ENCODE data around the gene EZH2.

The EZH2 gene

DNA sequence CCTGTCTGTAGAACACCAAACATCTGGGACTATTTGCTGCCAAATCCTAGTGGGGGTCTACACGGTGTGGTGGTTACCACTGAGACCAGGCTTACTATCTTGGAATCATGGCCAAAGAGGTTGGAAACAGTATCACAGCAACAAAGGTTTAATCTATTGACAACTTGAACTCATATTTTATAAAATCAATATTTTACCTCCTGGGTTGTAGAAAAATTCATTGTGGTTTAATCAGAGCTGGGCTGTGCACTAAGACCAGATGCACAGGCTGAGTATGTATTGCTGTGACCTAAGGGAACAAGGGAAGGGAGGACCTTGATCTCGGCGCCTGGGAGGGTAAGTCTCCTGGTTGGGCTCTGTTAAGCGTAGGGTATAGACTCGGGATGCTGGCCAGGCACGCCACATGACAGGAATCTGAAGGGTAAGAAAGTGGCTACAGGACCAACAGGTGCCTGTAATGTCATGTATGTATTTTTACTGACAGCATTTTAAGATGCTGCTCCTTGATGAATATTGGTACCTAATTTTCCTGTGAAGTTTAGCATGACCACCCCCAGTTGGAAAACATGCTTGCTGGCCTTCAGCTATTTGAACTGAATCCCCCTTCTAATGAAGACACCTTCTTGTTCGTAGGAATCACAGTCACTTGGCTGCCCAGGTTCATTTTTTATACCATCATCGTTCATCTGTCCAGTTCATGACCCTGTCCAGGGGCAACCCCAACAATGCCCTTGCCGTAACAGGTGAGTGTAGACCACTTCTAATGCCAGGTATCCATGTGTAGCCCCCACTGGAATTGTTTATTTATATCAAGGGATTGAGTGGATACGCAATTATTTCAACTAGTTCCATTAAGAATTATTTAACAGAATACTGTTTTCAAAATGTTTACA lies 79.5 kb downstream of the EZH2 start:
- DNase-seq, result no peak

DNA sequence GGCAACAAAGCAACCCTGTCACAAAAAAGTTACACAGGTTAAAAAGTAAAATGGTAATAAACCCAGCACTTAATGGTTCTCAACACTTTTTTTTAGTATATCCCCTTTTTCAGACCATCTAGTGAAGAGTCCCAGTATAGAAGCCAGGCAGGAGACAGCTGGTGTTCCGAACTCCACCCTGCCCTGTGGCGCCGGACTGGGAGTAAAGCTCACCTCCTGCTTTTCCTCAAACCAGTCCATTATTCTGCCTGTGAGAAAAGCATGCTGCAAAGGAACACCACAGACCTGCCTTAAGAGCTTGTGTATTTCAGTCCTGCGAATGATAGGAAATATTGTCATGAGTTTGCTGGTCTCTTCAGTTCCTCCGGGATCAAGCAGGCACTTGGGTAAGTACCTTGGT lies 81.0 kb downstream of the EZH2 start:
- no peak for DNase-seq

DNA sequence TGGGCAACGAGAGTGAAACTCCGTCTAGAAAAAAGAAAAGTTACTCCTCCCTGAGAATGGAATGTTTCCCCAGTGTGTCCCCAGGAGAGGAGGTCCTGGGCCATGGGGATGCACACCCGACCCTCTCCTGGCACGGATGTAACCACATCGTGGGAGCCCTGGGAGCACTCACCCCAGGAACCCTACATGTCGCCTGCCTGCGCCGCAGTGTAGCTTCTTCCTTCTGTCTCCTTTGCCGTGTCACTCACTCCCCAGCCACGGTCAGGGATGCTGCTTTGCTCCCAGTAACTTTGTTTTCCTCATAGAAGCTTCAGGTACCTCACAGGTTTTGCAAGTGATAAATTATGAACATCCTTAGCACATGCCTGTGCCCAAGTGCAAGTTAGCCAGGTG lies 82.0 kb downstream of the EZH2 start:
- DNase-seq, result no peak

DNA sequence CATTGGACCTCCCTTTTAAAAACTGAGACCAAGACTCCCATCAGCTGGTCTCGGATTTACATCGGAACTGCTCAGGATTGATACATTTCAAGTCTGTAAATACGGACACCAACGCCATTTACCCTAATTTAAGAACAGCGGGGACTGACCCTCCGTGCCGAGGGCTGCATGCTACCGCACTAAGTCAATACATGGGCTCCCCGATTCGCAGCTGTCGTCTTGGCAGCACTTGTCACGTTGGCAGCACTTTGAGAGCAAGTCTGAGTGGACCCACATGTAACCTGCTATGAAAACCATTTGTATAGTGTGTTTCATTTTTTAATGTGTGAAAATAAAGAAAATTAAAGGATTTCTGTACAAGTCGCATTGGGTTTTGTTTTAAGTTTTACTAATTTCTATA lies 83.4 kb downstream of the EZH2 start:
- DNase-seq, result no peak

DNA sequence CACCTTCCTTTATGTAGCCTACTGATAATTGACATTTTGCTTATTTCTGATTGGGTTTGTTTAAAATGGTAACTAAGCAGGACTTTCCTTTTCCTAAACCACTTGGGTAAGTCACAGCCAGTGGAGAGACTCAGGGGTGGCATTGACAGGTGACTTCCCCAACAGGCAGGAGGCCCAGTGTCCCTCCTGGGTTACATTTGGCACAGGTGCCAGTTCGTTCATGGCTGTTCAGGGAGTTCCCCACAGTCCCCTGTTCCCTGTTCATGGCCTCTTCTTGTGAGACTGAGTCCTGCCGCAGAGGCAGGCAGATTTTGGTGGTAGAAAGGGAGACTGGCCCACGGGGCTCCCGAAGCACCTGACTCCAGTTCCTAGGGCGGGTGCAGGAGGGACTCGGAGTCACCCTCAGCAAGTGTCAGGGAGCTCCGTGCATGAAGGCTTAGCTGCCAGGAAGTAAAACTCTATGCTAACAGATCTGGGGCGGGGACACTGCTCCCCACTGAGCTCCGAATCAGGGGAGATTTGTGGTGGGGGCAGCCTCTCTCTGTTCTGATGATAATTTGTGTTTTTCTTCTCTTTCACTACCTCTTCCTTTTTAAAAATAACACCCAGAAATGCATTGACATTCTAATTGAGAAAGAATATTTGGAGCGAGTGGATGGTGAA lies 84.1 kb downstream of the EZH2 start:
- DNase-seq, result no peak

DNA sequence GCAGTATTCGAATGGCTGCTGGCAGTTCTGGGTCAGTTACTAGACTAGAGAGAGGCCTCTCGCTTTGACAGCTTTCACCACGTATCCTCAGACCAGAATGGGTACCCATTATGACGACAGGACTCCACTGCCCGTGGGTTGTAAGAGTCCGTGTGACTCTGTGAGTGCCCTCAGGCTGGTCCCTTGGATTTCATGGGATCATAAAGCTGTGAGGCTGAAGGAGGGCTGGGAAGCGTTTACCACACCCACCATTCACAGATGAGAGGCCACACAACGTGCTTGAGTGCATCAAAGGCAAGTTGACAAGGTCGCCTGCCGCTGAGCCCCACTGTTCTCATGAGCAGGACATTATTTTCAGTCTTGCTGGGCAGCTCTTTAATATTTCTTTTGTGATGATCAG lies 87.2 kb downstream of the EZH2 start:
- DNase-seq, result no peak

DNA sequence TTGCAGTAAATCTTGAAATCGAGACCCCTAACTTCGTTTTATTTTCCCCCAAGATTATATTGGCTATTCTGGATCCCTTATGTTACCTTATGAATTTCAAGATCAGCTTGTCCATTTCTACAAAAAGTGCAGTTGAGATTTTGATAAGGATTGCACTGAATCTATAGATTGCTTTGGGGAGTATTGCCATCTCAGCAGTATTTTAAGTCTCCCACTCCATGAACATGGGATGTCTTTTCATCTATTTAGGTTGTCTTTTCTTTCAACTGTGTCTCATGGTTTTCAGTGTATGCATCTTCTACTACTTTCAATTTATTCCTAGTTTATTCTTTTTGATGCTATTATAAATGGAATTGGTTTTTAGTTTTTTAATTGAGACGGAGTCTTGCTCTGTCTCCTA lies 89.6 kb downstream of the EZH2 start:
- no peak for DNase-seq

DNA sequence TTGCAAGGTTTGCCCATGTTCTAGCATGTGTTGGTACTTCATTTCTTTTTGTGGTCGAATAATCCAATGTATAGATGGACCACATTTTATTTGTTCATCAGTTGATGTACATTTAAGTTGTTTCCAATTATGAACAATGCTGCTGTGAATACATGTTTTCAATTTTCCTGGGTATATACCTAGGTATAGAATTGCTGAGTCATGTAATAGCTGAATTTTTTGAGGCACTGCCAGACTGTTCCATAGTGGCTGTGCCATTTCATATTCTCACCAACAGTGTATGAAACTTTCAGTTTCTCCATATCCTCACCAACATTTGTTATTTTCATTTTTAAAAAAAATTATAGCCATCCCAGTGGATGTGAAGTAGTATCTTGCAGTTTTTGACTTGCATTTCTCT lies 90.5 kb downstream of the EZH2 start:
- DNase-seq, result no peak

DNA sequence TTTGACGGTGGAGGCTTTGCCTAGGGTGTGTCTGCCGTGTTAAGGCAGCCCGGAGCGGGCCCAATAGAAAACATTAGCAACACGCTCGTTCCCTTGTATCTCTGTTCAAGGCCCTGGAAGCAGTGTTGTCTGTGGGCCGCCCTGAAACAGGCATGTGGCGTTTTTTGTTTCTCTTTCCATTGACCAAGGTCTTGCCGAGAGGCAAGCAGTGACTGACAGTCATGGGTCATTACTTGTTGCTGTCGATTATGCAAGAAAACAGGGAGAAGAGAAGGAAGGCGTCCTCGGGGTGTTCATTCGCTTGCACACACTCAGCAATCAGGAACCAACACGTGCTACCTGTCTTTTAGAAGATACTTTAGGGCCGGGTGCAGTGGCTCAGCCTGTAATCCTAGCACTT lies 92.5 kb downstream of the EZH2 start:
- no peak for DNase-seq

DNA sequence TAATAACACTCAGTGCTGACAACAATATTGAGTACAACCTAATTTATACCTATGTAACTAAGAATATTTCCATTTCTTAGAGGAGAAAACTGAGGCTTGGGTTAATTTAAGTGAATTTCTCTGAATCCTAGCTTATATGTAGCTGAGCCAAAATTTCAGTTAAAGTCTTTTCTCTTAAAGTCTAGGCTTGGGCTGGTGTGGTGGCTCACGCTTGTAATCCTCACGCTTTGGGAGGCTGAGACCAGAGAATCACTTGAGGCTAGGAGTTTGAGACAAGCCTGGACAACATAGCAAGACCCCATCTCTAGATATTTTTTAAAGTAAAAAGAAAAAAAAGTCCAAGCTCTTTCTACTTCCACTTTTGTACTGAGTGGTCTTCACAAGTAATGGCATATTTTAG lies 93.2 kb downstream of the EZH2 start:
- DNase-seq, result no peak

DNA sequence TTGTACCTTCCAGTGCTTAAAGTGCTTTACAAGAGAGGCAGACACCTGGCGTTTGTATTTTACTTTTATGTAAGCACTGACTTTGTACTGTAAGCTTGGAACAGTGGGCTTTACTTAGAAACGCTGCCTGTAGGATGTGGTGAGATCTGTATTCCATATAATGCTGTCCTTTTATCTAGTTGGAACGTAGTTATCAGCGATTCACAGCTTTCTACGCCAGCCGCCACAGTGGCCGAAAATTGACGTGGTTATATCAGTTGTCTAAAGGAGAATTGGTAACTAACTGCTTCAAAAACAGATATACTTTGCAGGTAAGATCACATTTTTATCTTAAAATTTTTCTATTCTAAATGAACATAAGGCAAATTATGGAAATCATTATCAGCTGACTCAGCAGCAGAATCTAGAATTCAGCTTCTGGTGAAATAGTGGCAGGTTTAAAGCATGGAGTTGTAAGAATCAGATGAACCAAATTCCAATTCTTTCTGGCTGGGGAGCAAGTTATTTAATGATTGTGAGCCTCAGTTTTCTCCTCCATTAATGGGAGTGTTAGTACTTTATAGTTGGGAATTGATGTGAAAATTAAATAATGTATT lies 93.9 kb downstream of the EZH2 start:
- DNase-seq, result no peak

DNA sequence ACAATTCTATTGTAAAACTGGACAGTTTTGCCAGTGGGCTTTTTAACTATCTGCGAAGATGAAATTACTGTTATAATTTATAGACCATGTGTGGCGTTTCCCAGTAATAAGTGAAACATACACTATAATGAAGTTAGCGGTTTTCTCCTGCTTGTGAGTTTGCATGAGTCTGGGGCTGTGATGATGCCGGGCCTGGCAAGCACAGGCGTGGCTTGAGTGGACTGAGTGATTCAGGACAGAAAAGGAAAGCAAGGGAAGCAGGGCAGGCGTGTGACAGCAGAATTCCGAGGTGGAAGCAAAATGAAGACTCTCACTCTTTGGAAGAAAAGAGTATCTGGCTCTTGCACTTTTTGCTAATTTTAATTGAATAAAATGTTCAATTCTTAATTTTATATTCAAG lies 94.9 kb downstream of the EZH2 start:
- DNase-seq, result no peak

DNA sequence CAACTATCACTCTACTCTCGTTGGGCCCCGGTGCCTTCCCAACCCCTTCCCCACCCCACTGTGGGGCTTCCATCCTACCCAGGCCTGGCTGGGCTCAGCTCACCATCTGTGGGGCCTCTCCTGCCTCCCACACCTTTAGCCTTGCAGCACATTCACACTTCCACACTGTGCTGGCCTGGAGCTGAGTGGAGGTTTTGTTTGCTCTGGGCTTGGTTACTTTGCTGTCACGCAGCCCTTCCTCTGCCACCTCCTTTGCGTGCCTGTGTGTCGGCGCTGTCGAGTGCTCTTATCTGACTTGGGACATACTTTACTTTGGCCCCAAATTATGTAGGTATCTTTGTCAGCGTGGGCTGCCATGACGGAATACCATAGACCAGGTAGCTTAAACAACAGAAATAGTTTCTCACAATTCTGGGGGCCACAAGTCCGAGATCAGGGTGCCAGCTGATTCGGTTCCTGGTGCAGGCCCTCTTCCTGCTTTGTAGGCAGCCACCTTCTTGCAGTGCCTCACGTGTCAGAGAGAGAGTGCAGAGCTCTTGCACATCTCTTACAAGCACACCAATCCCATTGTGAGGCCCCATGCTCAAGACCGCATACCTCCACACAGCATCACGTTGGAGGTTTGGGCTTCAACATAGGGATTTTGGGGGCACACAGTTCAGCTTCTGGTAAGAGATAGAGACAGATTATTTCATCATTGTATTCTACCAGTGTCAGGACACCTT lies 96.4 kb downstream of the EZH2 start:
- no peak for DNase-seq

DNA sequence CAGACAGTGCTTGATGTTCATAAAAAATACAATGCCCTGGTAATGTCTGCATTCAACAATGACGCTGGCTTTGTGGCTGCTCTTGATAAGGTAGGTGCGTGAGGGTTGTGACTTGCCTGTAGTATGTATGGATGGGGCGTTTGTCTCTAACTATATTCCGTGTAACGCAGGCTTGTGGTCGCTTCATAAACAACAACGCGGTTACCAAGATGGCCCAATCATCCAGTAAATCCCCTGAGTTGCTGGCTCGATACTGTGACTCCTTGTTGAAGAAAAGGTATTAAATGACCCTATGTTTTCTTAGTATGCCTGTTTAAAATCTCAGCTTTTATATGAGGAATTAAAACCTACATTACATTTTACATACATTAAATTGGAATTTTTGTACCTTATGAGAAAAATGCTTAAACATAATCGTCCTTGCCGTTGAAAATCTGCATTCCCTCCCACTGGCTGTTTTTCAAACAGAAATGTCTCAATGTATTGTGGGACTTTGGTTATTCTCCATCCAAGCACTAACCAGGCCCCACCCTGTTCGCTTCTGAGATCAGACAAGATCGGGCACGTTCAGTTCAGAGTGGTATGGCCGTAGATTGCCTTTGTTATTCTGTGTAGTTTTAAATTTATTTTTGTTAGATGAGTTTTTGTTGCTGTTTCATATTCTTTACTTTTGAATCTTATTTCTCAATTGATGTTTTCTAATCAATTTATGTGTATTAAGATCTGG lies 100.1 kb downstream of the EZH2 start:
- no peak for DNase-seq

DNA sequence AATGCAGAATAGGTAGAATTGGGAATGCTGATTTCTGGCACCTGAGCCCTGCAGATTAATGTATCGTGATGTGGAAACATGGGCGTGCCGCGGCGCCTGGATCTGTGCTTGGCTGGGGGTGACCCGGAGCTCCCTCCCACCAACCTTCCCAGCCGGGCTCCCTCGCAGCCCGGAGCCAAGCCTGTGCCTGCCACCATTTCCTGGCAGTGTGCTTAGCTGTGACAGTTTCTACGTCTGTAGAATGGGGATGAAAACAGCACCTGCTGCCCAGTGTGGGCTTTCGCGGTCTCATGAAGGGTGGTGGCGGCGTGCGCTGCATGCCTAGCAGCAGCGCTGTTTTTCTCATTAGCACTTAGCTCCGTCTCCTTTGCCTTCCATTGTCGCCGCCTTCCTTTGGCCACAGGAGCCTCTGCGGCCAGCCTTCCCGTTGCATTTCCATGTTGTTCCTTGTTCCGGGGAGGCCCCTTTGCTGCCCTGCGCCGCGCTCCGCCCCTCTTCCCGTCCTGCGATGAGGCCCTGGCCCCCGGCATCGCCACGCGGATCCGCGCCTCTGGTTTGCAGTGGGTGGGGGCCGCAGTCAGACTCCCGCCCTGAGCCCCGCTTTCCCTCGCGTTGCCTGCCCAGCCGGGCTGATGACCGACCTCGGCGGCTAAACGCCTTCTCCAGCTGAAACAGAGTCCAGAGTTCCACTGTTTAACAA lies 101.2 kb downstream of the EZH2 start:
- no peak for DNase-seq

DNA sequence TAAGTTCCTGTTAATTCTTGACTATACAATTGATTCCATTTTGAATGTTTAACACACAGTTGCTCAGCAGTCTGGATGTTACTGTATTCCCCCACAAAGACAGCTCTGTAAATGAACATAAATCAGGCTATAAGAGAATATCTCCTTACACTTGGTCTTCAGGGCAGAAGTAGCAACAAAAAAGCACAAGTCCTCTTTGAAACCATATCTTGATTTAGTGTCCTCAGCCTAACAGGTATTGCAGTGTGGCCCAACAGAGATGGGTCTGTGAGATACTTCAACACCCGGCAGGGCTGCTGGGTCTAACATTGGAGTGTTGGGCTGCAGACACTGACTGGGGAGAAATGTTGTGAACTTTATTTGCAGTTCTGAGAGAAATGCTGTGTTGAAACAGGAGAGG lies 109.6 kb downstream of the EZH2 start:
- DNase-seq, result no peak

DNA sequence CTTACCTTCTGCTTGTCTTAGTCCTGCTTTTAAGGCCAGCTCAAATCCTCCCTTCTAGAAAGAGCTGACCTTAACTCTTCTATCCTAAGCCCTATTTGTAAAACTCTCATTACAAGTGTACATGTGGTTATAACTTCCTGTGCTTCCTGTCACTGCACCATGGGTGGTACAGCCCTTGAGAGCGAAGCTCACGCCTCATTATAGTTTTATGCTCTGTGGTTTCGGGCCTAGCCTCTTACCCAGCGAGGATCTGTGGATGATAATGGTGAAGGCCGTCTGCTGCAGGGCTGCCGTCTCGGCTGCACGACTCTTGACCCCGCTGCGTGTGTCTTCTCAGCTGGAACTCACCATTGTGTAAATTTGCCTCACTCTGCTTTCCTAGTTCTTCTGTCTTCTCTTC lies 110.8 kb downstream of the EZH2 start:
- no peak for DNase-seq

DNA sequence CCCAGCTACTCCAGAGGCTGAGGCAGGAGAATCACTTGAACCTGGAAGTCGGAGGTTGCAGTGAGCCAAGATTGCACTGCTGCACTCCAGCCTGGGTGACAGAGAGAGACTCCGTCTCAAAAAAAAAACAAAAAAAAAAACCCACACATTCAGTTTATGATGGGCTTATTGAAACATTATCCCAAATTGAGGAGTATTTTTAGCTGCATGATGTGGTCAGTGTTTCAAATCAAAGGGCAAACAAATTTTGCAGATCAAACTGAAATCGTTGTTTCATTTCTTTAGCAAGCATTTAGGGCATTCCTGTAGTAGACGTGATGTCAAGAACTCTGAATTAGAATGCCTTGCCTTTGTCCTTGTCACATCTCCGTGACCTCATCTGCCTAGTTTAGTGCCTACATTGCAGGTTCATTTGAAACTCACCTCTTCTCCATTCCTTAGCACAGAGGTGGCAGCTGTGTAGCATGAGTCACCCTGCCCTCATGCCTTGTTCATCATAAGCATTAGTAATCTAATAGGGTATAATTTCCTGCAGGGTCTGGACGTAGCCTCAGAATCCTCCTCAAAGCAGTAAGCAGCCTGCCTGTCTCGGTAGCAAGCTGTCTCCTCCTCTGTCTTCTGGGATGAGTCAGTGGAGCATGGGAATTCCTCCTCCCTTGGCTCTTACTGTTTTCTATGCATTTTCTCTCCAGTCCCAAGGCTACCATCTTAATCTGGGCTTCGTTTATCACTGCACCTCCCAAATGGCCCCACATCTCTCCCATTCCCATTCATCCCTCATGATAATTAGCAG lies 111.6 kb downstream of the EZH2 start:
- no peak for DNase-seq

DNA sequence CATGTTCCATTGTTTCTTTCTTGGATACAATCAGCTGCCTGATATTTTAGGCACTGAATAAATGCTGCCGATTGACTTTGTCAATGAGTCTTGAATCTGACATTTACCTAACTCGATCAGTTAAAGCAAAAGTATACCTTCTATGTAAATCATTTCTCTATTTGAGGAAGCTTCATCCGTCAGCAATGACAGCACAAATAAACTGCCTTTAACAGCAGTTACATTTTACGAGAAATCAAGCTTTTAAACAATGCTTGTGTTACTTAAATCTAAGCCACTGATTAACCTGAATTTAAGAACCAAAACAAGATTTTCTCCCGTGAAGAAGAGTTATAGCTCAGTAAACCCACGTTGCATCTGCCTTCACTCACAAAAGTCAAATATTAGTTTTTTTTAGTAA lies 114.1 kb downstream of the EZH2 start:
- DNase-seq, result no peak

DNA sequence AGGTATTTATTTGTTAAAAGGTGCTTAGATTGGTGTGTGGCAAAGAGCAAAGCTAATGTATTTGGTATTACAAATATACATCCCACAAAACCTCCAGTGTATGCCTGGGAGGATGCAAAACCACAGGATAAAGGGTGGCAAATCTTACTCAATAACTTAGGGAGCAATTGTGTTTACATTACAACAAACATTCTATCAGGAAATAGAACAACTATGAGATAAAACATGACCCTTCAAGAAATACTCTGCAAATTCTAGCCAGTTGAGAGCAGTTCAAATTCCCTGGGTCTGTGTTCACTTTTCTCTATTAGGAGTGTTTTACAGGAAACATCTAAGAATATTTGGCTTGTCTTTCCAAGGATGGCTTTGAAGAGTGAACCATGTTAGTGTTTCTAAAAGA lies 120.5 kb downstream of the EZH2 start:
- no peak for DNase-seq
